Measurements from ENCODE around the gene TASOR2. TPM values are rescaled to one million over a fixed set of nuclear protein-coding genes. Genes with fewer than 3 reads are reported as not detected.

The TASOR2 gene
- total RNA-seq, 1 donor from 2014 or later: 63.7 TPM

DNA sequence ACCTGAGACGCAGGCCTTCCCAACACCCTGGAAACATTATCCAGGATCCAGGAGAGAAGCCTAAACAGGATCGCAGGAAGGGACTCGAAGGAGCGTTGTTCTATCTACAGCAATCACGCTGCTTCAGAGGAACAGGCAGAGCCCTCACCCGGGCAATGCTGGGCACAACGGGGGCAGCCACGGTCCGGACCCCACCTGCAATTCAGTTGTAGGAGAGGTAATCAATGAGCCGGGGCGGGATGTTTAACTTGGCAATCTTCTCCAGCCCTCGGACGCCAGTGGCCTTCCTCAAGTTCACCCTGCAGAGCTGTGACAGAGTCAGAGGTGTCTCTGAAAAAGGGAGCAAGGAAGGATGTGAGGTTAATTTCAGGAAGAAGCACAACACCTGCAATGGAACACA is 44.1 kb upstream of the TASOR2 start:
- Histone ChIP-seq H3K36me3 (peaks cover 36% of the 10 kb centered on the region), H3K27ac (no peak overlapping the region), H3K4me3 (no peak overlapping the region), H3K9me3 (no peaks in the 10 kb centered on the region), H3K27me3 (no peaks in the 10 kb centered on the region), H3K4me1 (no peaks in the 10 kb centered on the region)
- no peak for ATAC-seq
- TF ChIP-seq, protein P1, sequence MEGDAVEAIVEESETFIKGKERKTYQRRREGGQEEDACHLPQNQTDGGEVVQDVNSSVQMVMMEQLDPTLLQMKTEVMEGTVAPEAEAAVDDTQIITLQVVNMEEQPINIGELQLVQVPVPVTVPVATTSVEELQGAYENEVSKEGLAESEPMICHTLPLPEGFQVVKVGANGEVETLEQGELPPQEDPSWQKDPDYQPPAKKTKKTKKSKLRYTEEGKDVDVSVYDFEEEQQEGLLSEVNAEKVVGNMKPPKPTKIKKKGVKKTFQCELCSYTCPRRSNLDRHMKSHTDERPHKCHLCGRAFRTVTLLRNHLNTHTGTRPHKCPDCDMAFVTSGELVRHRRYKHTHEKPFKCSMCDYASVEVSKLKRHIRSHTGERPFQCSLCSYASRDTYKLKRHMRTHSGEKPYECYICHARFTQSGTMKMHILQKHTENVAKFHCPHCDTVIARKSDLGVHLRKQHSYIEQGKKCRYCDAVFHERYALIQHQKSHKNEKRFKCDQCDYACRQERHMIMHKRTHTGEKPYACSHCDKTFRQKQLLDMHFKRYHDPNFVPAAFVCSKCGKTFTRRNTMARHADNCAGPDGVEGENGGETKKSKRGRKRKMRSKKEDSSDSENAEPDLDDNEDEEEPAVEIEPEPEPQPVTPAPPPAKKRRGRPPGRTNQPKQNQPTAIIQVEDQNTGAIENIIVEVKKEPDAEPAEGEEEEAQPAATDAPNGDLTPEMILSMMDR (IDR thresholded peaks at IDR 0.05): no peak
- intact Hi-C loops (cut with DNase I): no loop called here
- DNase-seq: no peak

DNA sequence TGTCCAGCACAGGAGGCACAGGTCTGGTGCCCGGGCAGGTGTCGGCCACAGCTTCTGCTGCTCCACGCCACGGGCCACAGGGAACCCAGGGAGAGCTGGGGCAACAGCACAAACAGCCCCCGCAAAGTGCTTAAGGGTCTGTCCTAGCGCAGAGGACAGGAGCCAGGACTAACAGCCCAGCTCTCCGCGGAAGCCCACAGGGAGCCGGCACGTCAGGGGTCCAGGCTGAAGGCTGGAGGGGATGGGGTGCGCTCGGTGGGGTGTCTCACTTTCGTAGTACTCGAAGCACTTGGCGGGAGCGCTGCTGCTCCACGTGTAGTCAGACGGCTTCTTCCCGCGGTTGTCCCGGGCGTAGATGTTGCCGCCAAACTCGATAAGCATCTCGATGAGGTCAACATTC is 43.1 kb upstream of the TASOR2 start:
- Histone ChIP-seq H3K4me3 (no peak overlapping the region), H3K27me3 (no peaks in the 10 kb centered on the region), H3K27ac (no peak overlapping the region), H3K36me3 (peaks cover 36% of the 10 kb centered on the region), H3K4me1 (peaks cover 3% of the 10 kb centered on the region), H3K9me3 (no peaks in the 10 kb centered on the region)
- TF ChIP-seq, protein P1 (IDR thresholded peaks at IDR 0.05): no peak
- intact Hi-C loops (cut with DNase I): no loop called here
- DNase-seq (no peak), ATAC-seq (no peak)

DNA sequence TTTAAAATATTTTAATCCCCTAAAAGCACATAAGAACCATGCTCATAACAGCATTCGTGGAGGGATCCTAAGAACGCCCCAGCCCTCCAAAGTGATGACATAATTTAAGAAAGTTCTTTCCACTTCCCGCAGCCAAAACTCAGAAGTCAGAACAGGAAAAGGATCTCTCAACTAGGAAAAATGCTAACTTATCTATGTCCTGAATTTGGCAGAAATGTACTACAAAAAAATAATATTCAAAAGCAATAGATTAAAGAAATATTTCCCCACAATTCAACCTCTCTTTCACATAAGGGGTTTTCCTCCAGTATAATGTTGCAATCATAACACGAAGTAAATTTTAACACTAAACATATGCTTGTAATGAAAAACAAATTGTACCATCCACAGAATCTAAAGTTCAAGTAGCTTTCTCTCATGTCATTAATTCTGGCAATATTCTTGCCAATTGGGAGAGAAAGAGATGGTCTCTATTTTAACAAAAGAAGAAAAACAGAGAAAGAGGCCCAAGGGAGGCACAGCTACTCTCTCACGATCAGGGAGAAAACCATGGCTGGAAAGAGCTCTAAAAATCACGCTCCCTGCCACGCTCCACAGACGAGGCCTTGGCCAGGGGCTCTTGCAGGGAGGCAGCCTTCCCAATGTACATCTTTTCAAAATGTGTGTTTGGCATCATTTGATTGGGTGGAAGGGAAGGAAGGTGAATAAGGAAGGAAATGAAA is 41.1 kb upstream of the TASOR2 start:
- peaks cover 6% of the 10 kb centered on the region for H3K4me1 ChIP-seq
- H3K36me3 ChIP-seq: peaks cover 36% of the 10 kb centered on the region
- TF ChIP-seq, protein P1 (IDR thresholded peaks at IDR 0.05): no peak
- H3K27ac ChIP-seq: peak overlapping the region; percentile 58
- no peak overlapping the region for H3K4me3 ChIP-seq
- no peaks in the 10 kb centered on the region for H3K9me3 ChIP-seq
- ATAC-seq (no peak), DNase-seq (peak; percentile 19)
- H3K27me3 ChIP-seq: no peaks in the 10 kb centered on the region
- intact Hi-C loops (cut with DNase I): no loop called here

DNA sequence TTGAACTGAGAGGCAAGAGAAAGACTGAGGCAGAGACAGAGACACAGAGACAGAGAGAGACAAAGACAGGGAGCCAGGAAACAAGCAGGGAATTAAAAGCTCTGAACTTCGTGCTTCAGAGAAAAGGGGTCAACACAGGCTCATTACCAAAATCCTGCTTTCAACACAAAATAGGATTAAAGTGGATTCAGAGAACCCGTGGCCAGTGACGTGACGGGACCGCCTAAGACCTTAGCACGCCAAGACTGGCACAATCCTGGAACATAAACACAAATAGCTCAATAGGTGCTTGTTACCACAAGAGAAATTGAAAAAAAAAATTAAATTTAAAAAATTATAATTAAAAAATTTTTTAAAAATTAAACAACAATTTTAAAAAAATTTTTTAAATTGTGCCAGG is 39.7 kb upstream of the TASOR2 start:
- H3K4me3 ChIP-seq: no peak overlapping the region
- TF ChIP-seq, protein P1 (IDR thresholded peaks at IDR 0.05): no peak

DNA sequence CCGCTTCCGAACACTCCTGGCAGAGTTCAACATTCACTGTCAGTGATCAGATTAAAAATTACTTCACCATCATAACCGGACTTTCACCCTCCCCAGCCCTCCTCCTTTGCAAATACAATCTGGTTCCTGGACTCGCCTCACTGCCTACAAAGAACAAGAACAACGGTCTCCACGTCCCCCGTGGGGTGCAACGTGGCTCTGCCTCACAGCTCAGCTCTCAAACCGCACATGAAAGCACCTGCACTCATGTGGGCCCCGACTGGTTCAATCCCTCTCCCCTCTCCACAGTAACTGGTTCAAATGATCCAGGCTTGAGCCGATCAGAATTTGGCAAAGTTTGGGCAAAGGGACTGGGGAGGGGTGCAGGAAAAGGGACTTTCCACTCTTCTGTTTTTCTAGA is 39.3 kb upstream of the TASOR2 start:
- peaks cover 23% of the 10 kb centered on the region for H3K36me3 ChIP-seq
- H3K4me1 ChIP-seq: peaks cover 6% of the 10 kb centered on the region
- DNase-seq (no peak), ATAC-seq (no peak)
- TF ChIP-seq, protein P1 (IDR thresholded peaks at IDR 0.05): no peak
- H3K4me3 ChIP-seq: no peak overlapping the region
- intact Hi-C loops (cut with DNase I): no loop called here
- H3K27me3 ChIP-seq: no peaks in the 10 kb centered on the region
- H3K27ac ChIP-seq: no peak overlapping the region
- no peaks in the 10 kb centered on the region for H3K9me3 ChIP-seq

More for the DNA sequence above, 39.7 kb upstream of the TASOR2 start:
- no peak overlapping the region for H3K27ac ChIP-seq
- no peaks in the 10 kb centered on the region for H3K27me3 ChIP-seq
- ATAC-seq: no peak
- H3K36me3 ChIP-seq: peaks cover 23% of the 10 kb centered on the region
- H3K4me1 ChIP-seq: peaks cover 6% of the 10 kb centered on the region
- intact Hi-C loops (cut with DNase I): no loop called here
- H3K9me3 ChIP-seq: no peaks in the 10 kb centered on the region
- DNase-seq: no peak
